Tibial nerve (tissue), 3 donors: ENCODE measurements around the gene ATOH7.

ENCODE experiments used
- CTCF ChIP-seq, 5 experiments: fragments of 200-600 bp in 3 of 5; fragments of 450-650 bp in 2 of 5; sonication (generic) in 3 of 5; IDR thresholded peaks; one replicate each; pipeline ENCODE4 v1.5.1; 2016 to 2019; ENCODE audit warnings: antibody characterized with exemption in 5 of 5, mild to moderate bottlenecking in 3 of 5, moderate library complexity in 2 of 5
- POLR2A ChIP-seq, 2 donors: fragments of 450-650 bp; IDR thresholded peaks; one replicate each; pipeline ENCODE4 v1.6.1; 2017; ENCODE audit warnings: antibody characterized with exemption in 2 of 2, mild to moderate bottlenecking in 2 of 2, moderate library complexity in 2 of 2

- TF ChIP-seq POLR2A (IDR thresholded peaks at IDR 0.05) (no peak), CTCF (IDR thresholded peaks at IDR 0.05) (no peak)
These were observed 7.2 kb upstream of the ATOH7 start for GRCh38 chr10:68239069-68239468.
